GM18873 (cell line): ENCODE data around the gene NKX2-1.
"Not testable (repeated sequence)": the region's sequence is repeated elsewhere in the genome, so short reads cannot be mapped to it uniquely, and the experiment has no call there.

Experiments used
- ATAC-seq: cut with Tn5 transposase; IDR thresholded peaks from one replicate; pipeline ENCODE4 v1.9.1; 2021; ENCODE audit warnings: mild to moderate bottlenecking, moderate library complexity, moderate number of reproducible peaks; ENCODE audit not compliant: unreplicated experiment, low FRiP score

Gene NKX2-1

DNA sequence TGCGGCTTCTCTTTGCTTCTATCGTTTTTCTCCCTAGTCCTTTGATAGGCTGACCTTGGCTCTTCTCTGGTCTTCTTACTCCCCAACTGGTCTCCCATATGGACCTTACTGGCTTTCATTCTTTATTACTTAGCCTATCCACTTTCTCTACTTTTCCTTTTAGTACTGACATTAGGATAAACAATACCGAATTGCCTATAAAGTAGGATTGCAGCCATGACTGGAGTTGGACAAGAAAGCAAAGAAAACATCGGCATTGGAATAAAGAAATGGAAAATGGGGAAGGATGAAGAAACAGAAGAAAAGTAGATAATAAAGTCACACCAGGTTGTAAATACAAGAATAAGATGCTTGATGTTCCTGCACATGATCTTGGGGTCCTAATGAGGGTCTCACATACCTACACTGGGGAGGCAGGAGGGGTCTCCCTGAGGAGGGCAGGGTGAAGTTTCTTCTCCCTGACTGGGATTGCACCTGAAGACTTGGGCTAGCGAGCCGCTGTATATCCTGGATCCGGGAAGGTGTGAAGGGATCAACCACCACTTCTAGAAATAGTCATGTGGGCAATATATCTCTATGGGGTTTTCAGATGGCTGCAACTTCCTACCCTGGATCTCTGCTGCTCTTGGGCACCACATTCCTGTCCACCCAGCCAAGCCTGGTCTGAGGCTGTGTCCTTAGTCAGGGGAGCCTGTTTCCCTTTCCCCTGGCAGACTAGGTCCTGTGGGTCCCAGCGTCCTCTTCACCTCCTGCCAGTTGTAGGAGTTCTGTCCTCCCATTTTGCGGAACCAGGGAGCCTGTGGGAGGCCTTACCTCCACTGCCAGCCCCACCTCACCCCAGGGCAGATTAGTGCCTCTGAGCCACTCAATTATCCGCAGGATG is 13.1 kb downstream of the NKX2-1 start:
- ATAC-seq = no peak

DNA sequence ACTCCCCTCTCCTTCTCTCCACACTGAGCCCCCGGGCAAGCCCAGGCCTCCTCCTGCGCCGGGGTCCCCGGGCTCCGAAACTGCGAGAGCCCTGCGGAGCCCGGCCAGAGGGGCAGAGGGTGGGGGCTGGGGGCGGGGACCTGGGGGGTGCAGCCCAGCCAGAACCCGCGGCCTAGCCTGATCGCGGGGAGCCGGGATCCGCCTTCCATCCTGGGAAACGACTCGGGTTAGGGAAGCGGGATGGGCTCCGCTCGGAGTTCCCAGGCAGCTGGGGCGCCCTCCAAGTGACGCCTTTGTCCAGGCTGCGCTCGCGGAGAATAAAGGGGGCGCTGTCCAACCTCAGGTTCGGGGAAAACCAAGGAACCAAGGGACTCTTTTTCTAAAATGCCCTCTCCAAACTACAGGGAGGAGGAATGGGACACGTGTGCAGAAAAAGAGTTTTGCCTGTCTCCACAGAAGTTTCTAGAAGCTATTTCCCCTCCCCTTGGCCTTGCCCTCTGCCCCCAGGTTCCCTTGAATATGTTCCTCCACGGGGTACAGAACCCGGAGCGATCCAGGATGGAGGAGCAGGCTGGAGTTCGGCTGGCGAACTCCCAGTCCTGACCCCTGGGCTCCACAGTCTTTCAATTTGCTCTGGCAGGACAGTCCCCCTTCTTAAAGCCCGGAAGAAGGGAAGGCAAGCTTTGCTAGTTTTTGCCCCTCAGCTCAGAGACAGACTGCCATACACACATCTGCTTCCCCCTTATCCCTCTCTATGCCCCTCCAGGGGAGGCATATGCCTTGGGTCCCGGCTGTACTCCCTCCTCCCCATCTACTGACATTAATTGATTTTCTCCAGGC is 13.9 kb downstream of the NKX2-1 start:
- no peak for ATAC-seq

DNA sequence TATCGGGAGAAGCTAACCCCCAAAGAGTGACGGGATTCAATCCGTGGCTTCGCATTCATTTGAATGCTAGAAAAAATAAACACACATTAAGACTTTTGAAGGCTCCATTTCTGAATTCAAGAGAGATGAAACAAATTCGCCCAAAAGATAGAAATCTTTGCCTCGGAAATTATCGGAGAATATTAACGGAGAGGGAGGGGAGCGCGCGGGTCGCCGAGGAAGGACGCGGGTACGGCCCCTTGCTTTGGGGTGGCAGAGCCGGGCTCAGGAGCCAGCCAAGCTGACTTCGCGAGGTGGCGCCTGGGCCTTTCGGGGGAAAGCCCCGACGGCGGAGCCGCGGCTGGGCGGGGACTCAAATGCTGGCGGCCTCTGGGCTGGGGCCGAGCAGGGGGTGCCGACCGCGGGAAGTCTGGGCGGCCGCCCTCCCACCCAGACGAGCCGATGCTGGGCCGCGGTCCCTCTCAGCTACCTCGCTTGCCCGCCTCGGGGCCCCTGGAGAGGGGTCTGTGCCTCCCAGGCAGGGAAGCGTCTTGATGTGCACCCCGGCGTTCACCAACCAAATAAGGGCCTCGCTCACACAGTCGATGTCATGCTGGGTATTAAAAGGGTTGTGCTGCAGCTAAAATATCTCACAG is 14.7 kb downstream of the NKX2-1 start:
- ATAC-seq = no peak

DNA sequence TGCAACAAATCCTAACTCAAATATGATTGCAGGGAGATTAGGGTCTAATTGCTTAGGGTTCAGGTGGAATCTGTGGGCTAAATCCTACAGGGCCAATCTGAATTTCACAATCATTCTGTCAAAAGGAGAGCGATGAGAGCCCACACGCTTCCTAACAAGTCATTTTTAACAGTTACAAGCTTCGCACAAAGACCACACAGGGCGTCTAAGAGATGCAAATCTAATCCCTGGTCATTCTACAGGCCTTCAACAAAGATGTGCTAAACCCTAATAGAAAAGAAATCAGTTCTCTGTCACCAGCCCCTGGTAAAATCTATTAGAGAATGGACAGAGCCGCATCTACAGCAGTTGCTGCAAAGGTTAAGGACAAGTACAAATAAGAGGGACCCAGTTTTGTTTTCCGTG is 15.3 kb downstream of the NKX2-1 start:
- ATAC-seq = no peak

DNA sequence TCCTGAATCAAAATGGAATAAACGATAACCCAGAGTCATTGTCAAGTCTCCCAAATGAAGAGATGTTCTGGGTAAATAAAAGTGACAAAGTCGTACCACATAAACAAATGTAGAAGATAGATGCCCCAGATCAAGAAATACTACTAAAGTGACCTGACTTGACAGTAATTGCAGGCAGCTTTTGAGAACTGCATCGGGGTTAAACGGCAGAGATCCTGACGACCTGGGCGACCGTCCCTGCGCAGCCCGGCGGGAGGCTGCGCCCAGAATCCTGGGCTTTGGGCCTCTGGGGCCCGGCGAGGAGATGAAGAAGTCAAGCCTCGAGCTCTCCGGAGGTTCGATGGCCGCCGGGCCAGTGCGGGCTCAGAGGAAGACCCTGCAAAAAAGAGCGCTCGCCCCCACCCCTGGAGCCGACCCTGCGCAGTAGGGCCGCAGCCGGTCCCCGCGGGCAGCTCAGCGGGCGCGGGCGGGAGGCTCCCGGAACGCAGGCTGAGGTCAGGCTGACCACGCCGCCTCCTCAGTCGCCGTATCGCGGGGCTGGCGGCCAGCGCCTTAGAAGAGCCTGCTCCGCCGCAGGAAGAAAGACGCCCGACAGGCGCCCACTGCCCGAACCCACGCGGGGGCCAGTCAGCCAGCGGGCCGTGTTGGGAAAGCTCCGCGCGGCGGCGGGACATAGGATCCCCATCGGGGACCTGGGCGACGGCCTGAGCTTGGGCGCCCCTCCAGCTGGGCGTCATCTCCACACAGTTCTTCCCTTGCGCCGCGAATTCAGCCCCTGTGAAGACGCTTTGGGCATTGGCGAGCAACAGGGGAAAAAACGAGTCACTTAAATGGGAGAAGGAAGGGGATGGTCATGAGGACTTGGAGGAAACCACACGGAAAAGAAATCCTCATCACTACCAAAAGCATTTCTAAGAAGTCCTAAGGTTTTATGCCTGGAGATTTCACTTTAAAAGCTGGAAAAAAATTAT is 16.0 kb downstream of the NKX2-1 start:
- no peak for ATAC-seq

DNA sequence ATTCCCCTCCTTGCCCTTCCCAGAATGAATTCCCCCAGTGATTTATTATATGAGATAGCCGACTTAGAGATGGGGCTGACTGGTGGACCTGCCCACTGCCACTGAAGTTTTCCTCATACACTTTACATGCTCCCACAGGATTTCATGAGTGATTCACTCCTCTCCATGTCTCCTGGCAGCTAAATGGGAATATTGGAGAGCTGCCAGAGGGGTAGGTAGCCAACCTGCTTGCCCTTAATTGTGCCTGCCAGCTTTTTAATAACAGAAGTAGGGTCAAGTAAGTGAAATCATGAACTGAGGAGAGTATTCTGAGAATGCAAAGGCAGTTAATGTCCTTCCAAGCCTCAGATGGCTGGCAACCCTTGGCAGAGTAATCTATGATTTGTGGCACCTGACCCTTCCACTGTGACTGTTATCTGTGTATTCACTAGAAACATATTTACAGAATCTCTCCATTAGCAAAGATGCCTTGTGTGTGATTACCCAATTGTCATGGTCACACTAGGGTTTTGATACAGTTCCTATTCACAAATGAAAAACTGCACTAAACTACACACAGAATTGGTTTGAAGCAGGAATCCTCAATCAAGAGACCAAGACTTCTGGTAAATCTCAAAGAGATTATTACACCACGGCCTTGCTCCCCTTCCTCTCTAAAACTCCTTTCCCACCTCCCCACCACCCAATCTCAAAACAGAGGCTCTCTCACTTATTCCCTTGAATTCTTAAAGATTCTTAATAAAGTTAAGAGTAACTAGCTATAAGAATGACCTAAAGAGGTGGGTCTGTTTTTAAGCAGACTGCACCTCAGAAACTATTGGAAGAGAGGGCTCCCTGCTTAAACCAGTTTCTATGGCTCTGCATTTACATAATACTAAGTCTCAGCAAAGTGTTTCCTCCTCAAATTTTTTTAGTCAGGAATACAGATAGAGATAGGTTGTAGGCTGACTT is 17.2 kb downstream of the NKX2-1 start:
- no peak for ATAC-seq

DNA sequence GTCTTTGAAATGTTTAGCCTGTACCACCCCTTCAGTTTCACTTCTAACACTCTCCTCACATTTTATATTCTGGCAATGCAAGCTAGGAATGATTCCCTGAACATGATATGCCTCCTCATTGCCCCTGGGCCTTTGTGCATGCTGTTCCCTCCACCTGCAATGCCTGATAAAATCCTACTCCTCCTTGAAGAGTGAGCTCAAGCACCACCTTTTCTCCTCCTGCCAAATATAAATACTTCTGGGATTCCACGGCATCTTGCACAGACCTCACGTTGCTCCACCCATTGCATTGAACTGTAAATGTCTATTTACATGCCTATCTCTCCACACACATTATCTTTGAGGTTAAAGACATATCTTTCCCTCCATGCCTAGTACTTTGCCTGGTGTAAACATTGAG is 21.1 kb downstream of the NKX2-1 start:
- no peak for ATAC-seq

DNA sequence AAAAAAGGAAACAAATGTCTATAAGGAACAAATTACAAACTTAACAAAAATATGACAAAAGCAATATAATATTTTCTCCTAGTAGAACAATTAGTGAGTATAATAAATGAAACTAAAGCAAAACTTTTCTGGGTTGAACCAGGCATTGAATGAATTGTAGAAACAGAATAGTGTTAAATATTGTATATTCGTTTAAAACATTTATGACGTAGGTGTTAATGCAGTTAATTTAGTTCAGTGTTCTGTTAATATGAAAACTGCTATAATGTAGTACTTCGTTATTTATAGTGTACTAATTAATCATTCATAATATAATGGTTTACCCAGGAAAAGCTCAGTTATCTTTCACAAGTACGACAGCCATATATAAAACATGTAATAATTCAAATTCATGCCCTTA is 23.7 kb downstream of the NKX2-1 start:
- no peak for ATAC-seq

DNA sequence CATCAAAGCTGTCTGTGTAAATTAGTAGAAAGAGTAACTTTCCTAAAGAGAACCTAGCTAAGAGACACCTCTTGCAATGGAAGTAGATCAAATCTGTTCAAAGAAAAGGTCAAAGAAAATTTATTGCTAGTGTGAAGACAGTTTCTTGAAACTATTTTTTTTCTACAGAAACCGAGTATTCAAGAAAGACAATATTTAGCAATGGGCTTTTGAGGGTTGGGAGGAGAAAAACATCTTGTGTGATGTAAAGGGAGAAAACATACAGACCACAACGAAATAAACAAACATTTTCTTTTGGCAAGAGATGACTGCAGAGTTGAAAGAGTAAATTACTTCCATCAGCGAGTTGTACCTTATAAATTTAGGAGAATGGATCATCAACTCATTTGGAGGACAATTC is 24.4 kb downstream of the NKX2-1 start:
- no peak for ATAC-seq

DNA sequence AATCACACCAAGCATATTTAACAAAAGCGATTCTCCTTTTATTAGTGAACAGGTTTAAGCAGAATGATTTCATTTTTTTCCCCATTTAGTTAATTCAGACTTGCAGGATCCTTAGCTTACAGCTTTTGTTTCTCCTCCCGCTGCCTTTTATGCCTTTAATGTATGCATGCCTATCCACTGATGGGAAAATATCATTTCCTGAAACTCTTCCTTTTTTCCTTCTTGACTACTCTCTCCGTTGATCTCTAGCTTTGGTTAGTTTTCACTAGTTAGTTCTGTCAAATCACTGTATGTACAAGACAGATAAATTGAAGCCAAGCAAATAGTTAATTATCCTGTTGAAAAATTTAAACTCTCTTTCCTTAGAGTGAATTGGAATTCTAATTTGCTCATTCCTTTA is 26.3 kb downstream of the NKX2-1 start:
- no peak for ATAC-seq

DNA sequence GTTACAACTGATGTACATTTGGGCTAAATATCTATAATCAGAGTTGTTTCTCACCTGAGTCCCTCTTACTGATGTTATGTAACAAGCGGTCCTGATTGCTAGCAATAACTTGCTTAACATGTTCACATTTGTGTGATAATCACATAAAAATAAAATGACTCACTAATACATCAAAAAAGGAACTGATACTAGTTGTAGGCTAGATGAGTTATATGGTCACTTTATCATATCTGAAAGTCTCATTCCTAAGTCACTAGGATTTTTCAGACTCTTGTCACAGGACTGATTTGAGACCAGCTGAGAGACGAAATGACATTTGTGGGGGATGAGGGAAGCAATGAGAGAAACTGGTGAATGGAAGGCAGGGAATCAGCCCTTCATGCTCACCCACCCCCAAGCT is 34.3 kb downstream of the NKX2-1 start:
- ATAC-seq = no peak

DNA sequence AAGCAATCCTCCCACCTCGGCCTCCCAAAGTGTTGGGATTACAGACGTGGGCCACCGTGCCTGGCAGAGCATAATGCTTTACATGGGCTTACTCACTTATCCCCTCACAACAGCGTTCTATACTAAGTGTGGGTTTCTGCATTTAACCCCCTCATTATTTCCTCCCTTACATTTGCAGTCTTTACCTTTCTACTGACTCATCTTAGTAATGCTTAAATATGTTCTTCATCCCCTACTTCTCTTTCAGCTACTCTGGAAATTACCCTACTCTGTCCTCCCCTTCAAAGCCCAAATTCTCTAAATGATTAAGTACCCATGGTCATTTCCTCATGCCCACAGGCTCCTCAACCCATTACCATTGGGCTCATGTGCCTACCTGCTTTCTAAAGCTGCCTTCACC is 40.7 kb downstream of the NKX2-1 start:
- ATAC-seq = no peak

DNA sequence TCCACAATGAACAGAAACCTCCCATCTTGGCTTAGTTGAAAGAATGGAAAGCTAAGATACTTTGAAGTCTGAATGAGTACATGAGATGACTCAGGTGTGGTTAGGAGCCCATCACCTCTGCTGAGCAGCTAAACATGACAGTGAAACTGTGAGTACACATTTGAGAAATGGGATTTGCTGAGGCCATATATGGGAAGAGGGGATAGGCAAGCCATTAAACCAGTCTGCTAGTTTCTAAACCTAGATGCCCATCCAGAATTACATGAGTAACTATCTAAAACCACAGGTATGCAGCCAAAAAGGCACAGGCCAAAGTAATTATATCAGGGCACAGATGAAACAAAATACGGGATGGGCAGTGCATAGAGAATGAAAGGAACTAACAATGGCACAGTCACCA is 41.2 kb downstream of the NKX2-1 start:
- ATAC-seq = no peak

DNA sequence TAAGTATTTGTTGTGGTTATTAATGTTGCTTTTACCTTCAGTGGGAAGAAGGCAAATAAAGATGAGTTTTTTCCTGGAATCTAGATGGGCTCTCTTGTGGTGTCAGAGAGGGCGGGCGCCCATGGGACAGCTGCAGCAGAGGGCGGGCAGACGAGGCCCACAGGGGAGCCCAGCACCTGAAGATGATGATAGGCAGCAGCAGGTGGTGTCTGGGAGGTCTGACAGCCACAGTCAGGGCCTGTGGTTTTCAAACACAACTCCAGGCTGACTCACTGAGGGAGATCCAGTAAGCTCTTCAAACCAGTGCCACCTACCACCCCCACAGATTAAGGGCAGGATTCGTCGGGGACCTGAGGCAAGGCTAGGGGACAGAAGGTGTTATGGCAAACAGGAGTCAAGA is 42.8 kb downstream of the NKX2-1 start:
- no peak for ATAC-seq

DNA sequence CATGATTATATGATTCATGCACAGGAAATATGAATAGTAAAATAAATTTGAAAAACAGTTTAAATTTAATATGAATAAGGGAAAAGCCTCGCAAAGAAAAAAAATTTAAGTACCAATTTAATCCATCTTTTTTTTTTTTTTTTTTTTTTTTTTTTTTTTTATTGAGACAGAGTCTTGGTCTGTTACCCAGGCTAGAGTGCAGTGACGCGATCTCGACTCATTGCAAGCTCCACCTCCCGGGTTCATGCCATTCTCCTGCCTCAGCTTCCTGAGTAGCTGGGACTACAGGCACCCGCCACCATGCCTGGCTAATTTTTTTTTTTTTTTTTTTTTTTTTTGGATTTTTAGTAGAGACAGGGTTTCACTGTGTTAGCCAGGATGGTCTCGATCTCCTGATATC is 44.0 kb downstream of the NKX2-1 start:
- ATAC-seq = not testable (repeated sequence)

DNA sequence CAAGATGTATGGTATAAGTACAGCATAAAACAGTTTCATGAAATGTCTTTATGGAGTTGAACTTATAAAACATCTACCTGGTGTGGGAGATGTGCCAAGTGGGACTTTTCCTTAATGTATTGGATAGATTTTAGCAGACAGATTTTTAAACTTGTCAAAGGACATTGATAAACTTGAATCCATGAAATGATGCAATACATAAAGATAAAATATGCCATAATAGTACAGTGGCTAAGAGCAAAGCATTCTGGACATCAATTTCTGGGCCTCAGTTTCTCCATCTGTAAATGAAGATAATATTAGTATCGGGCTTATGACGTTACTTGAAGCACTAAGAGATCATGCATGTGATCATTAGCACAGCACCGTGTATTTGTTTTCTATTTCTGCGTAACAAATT is 45.4 kb downstream of the NKX2-1 start:
- no peak for ATAC-seq

DNA sequence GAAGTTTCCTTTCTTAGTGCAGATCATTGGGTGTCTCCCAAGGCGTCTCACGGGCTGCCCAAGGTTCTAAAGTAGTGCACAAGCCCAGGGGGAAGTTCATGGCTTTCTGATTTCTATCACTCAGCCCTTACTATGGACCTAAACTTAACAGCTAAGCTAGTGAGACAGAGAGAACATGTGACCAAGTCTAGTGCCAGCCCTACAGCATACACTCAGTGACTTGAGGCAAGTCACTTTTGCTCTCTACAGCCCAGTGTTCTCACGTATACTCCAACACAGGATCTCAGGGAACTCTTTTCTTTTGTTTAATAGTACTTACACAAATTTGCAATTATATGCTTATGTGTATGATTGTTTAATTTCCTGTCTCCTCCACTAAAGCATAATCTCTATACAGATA is 48.6 kb downstream of the NKX2-1 start:
- no peak for ATAC-seq

DNA sequence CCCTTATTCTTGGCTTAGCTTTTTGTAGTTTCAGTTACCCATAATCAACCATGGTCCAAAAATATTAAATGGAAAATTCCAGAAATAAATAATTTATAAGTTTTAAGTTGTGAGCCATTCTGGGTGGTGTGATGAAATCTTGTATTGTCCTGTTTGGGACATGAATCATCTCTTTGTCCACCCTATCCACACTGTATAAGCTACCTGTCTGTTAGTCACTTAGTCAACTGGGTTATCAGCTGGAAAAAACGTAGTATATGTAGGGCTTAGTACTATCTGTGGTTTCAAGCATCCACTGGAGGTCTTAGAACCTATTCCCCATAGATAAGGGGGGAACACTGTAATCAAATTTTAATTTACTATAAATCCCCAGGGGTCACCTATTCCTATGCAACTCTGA is 52.7 kb downstream of the NKX2-1 start:
- ATAC-seq = no peak
